A549 (cell line): ENCODE results near the gene DNPEP. TPM values are rescaled to one million over a fixed set of nuclear protein-coding genes. Genes with fewer than 3 reads are reported as not detected.
A peak's percentile ranks its signal among the peaks of the same experiment; 100 is the strongest.

Experiments used
- ATAC-seq, 2 experiments: fragments of 200-7000 bp in 1 of 2; fragments of >200 bp in 1 of 2; cut with Nextera tagmentation in 1 of 2; cut with Tn5 transposase in 1 of 2; 3 replicates each; pipeline versions ENCODE4 v1.8.0 to v1.9.1; 2018 to 2020; ENCODE audit warnings: mild to moderate bottlenecking in 1 of 2, moderate library complexity in 1 of 2
- CTCF ChIA-PET: fragments of 300-600 bp; sonication (Branson Sonifier 250); formaldehyde crosslinking; extraction: SDS; loops from one replicate; lab custom pipeline; 2021; ENCODE audit warnings: antibody characterized with exemption, inconsistent platforms; lab: Yijun Ruan, JAX
- POLR2A ChIA-PET: fragments of 350-600 bp; formaldehyde crosslinking; extraction: SDS; loops from one replicate; lab custom pipeline; 2021; ENCODE audit warnings: antibody characterized with exemption, inconsistent platforms; lab: Yijun Ruan, JAX
- DNase-seq, 2 experiments: peaks; one replicate each; pipeline versions ENCODE4 v3.0.0 to v3.0.0-alpha.2; 2011 to 2016; ENCODE audit warnings: low read depth in 1 of 2, low spot score in 1 of 2
- FAIRE-seq: peaks from 2 replicates; lab custom pipeline; 2011; peaks lifted over from hg19 to GRCh38; lab: Jason Lieb, UNC
- H3K27ac ChIP-seq, 2 experiments: fragments of >200 bp; sonication (Bioruptor Twin); formaldehyde crosslinking; 3 replicates each; pipeline ENCODE4 v1.5.1; 2016 to 2017
- H3K4me1 ChIP-seq: fragments of >200 bp; sonication (Bioruptor Twin); formaldehyde crosslinking; 3 replicates; pipeline ENCODE4 v1.6.1; 2016
- H3K4me2 ChIP-seq: fragments of >200 bp; sonication (Bioruptor Twin); formaldehyde crosslinking; 3 replicates; pipeline ENCODE4 v1.6.1; 2016
- H3K4me3 ChIP-seq: fragments of >200 bp; sonication (Bioruptor Twin); formaldehyde crosslinking; 3 replicates; pipeline ENCODE4 v1.5.1; 2016
- H3K9me3 ChIP-seq: fragments of >200 bp; sonication (Bioruptor Twin); formaldehyde crosslinking; 3 replicates; pipeline ENCODE4 v1.6.1; 2016
- EHMT2 ChIP-seq: fragments of 200-600 bp; sonication (generic); IDR thresholded peaks from 2 replicates; pipeline ENCODE4 v1.6.1; 2016; ENCODE audit warnings: antibody characterized with exemption, low read depth, mild to moderate bottlenecking, moderate library complexity
- GATA3 ChIP-seq: IDR thresholded peaks from 2 replicates; pipeline ENCODE4 v1.6.1; 2012; ENCODE audit warnings: borderline replicate concordance
- HEYL ChIP-seq: fragments of 250-450 bp; sonication (Bioruptor Pico); IDR thresholded peaks from 2 replicates; pipeline ENCODE4 v1.8.0; 2021; ENCODE audit warnings: mild to moderate bottlenecking, moderate library complexity
- HOXB13 ChIP-seq: fragments of 250-450 bp; sonication (Bioruptor Pico); IDR thresholded peaks from 2 replicates; pipeline ENCODE4 v1.5.0; 2020; ENCODE audit warnings: low read depth, mild to moderate bottlenecking, moderate library complexity
- JUN ChIP-seq, 2 experiments: fragments of >200 bp; sonication (Bioruptor Twin); formaldehyde crosslinking; IDR thresholded peaks; 2 replicates in 1 of 2; 3 replicates in 1 of 2; pipeline ENCODE4 v1.6.1; 2016 to 2017
- MAFK ChIP-seq: fragments of 450-650 bp; IDR thresholded peaks from 2 replicates; pipeline ENCODE4 v1.6.1; 2014; ENCODE audit not compliant: partially characterized antibody
- MAZ ChIP-seq: fragments of 150-350 bp; IDR thresholded peaks from 2 replicates; pipeline ENCODE4 v1.6.1; 2014; ENCODE audit warnings: antibody characterized with exemption, low read depth, low read length, borderline replicate concordance
- MYC ChIP-seq: IDR thresholded peaks from 2 replicates; pipeline ENCODE4 v1.6.1; 2012; ENCODE audit warnings: mild to moderate bottlenecking, inconsistent platforms, low read length, improper control_type of control experiment, borderline replicate concordance
- NFE2L2 ChIP-seq: fragments of 150-350 bp; conservative IDR thresholded peaks from 2 replicates; pipeline ENCODE4 v1.6.1; 2014; ENCODE audit warnings: low read length
- NR3C1 ChIP-seq: fragments of >200 bp; sonication (Bioruptor Twin); formaldehyde crosslinking; IDR thresholded peaks from 3 replicates; pipeline ENCODE4 v1.6.1; 2017
- PHF8 ChIP-seq: fragments of 200-600 bp; sonication (generic); IDR thresholded peaks from 2 replicates; pipeline ENCODE4 v1.6.1; 2016; ENCODE audit warnings: low read depth, mild to moderate bottlenecking, antibody characterized with exemption, moderate library complexity, borderline replicate concordance
- POLR2A ChIP-seq: IDR thresholded peaks from 2 replicates; pipeline ENCODE4 v1.6.1; 2012; ENCODE audit warnings: mild to moderate bottlenecking, low read length
- RAD21 ChIP-seq, 2 experiments: fragments of >200 bp in 1 of 2; sonication (Bioruptor Twin) in 1 of 2; formaldehyde crosslinking in 1 of 2; IDR thresholded peaks in 1 of 2; conservative IDR thresholded peaks in 1 of 2; 2 replicates in 1 of 2; 3 replicates in 1 of 2; pipeline ENCODE4 v1.6.1; 2012 to 2018; ENCODE audit warnings: inconsistent platforms in 1 of 2
- RCOR1 ChIP-seq: fragments of 150-350 bp; IDR thresholded peaks from 2 replicates; pipeline ENCODE4 v1.6.1; 2014; ENCODE audit warnings: antibody characterized with exemption, low read length, low read depth
- SMC3 ChIP-seq: fragments of >200 bp; sonication (Bioruptor Twin); formaldehyde crosslinking; IDR thresholded peaks from 3 replicates; pipeline ENCODE4 v1.6.1; 2018; ENCODE audit warnings: inconsistent platforms
- TFCP2L1 ChIP-seq: fragments of 250-450 bp; sonication (Bioruptor Pico); IDR thresholded peaks from 2 replicates; pipeline ENCODE4 v1.5.0; 2021; ENCODE audit warnings: mild to moderate bottlenecking
- WGBS: methylation state at CpG from one replicate; pipeline ENCODE4 v1.1.6; 2017; ENCODE audit errors: missing lambda C conversion rate; 5-methylcytosine and 5-hydroxymethylcytosine counted together
- polyA plus RNA-seq, 4 experiments: library from polyadenylated mRNA; depleted of rRNA in 3 of 4; stranded (reverse); fragments of >200 nt; fragmentation: RNase III in 1 of 4; extraction: RNeasy Plus Mini Kit Qiagen cat#74134 plus additional on column Dnase treatment in 1 of 4; gene quantifications; 2 replicates in 3 of 4; 3 replicates in 1 of 4; pipeline ENCODE4 v1.2.3, GENCODE V29; 2011 to 2017
- TF ChIP-seq, protein P1 (sequence below): fragments of 250-450 bp; sonication (Bioruptor Pico); IDR thresholded peaks from 2 replicates; pipeline ENCODE4 v1.5.0; 2020; ENCODE audit warnings: low read depth, mild to moderate bottlenecking, moderate library complexity
- TF ChIP-seq, protein P2 (sequence below): fragments of >200 bp; sonication (Bioruptor Twin); formaldehyde crosslinking; IDR thresholded peaks from 3 replicates; pipeline ENCODE4 v1.5.1; 2016
- TF ChIP-seq, protein P3 (sequence below): fragments of >200 bp; sonication (Bioruptor Twin); formaldehyde crosslinking; IDR thresholded peaks from 3 replicates; pipeline ENCODE4 v1.6.1; 2016
- TF ChIP-seq, protein P4 (sequence below): fragments of >200 bp; sonication (Bioruptor Twin); formaldehyde crosslinking; IDR thresholded peaks from 2 replicates; pipeline ENCODE4 v1.6.1; 2016
- TF ChIP-seq, protein P5 (sequence below): fragments of 150-350 bp; IDR thresholded peaks from 2 replicates; pipeline ENCODE4 v1.6.1; 2014; ENCODE audit warnings: low read depth, mild to moderate bottlenecking, low read length

DNPEP gene
- polyA plus RNA-seq, 2 of the 4 experiments (the other 2 are of a cell fraction): 29.0 to 40.9 TPM

DNA sequence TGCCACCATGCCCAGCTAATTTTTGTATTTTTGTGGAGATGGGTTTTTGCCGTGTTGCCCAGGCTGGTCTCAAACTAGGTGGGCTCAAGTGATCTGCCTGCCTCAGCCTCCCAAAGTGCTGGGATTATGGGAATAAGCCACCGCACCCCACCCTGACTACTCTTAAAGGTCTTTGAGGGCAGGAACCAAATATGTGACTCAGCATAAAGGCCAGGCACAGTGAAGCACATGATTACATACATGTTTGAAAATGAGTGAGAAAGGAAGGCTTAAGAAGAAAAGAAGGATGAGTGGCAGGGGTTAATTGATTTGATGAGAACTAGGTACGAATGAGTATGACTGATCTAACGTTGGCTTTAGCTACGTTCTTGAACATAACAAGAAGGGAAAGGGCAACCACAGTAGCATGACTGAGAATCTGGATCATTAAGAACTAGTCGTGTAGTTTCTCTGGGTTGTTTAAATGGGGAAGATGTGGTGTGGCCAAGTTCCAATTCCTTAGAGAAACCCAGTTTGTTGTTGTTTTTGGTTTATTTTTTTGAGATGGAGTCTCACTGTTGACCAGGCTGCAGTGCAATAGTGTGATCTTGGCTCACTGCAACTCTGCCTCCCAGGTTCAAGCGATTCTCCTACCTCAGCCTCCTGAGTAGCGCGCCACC, 61.9 kb downstream of the DNPEP start:
- POLR2A ChIA-PET: no interaction called here
- no peak overlapping the region for H3K4me2 ChIP-seq
- WGBS: 42% methylated on average over 9 of the region's 9 CpGs
- TF ChIP-seq PHF8 (no peak), MAFK (peak; percentile 73), NFE2L2 (peak; percentile 40; the same call in 1 of the 2 replicates)
- TF ChIP-seq, protein P1, sequence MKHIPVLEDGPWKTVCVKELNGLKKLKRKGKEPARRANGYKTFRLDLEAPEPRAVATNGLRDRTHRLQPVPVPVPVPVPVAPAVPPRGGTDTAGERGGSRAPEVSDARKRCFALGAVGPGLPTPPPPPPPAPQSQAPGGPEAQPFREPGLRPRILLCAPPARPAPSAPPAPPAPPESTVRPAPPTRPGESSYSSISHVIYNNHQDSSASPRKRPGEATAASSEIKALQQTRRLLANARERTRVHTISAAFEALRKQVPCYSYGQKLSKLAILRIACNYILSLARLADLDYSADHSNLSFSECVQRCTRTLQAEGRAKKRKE (CRISPR knock-in tag): no peak
- TF ChIP-seq, protein P2, sequence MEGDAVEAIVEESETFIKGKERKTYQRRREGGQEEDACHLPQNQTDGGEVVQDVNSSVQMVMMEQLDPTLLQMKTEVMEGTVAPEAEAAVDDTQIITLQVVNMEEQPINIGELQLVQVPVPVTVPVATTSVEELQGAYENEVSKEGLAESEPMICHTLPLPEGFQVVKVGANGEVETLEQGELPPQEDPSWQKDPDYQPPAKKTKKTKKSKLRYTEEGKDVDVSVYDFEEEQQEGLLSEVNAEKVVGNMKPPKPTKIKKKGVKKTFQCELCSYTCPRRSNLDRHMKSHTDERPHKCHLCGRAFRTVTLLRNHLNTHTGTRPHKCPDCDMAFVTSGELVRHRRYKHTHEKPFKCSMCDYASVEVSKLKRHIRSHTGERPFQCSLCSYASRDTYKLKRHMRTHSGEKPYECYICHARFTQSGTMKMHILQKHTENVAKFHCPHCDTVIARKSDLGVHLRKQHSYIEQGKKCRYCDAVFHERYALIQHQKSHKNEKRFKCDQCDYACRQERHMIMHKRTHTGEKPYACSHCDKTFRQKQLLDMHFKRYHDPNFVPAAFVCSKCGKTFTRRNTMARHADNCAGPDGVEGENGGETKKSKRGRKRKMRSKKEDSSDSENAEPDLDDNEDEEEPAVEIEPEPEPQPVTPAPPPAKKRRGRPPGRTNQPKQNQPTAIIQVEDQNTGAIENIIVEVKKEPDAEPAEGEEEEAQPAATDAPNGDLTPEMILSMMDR: no peak
- TF ChIP-seq, all 56 proteins: peak for 2
- Histone ChIP-seq H3K4me1 (no peaks in the 10 kb centered on the region), H3K9me3 (no peaks in the 10 kb centered on the region), H3K4me3 (no peak overlapping the region), H3K27ac (no peak overlapping the region)
- no peak for FAIRE-seq
- no peak for ATAC-seq
- no peak for DNase-seq
- CTCF ChIA-PET: interaction anchor here (1.6 to 2.6 kb wide), 2 partner anchors 27 to 36 kb away, joined by 4 to 11 read pairs; no protein-coding TSS in a partner anchor

DNA sequence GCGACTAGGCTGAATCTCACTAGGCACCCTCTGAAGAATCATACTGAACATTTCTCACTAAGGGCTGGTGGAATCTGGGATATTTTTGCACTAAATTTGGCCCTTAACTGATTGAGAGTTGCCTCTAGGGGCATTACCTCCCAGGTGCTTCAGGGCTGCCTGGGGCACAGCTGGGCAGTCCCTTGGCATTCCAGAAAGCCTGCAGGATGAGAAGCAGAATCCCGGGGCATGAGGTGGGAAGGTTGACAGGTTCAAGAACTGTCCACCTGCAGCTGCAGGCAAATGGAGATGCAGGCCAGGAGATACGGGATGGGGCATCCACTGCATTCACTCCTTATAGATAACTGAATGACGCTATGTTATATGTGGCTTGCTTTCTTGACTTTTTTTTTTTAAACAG, 62.6 kb downstream of the DNPEP start:
- H3K27ac ChIP-seq: no peak overlapping the region
- FAIRE-seq: no peak
- 44% methylated on average over 4 of the region's 4 CpGs for WGBS
- H3K4me2 ChIP-seq: no peak overlapping the region
- DNase-seq: no peak
- TF ChIP-seq, protein P3, sequence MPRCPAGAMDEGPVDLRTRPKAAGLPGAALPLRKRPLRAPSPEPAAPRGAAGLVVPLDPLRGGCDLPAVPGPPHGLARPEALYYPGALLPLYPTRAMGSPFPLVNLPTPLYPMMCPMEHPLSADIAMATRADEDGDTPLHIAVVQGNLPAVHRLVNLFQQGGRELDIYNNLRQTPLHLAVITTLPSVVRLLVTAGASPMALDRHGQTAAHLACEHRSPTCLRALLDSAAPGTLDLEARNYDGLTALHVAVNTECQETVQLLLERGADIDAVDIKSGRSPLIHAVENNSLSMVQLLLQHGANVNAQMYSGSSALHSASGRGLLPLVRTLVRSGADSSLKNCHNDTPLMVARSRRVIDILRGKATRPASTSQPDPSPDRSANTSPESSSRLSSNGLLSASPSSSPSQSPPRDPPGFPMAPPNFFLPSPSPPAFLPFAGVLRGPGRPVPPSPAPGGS: no peak
- no peak for TF ChIP-seq HOXB13 (CRISPR knock-in tag)
- TF ChIP-seq GATA3: no peak
- TF ChIP-seq MYC: no peak
- TF ChIP-seq, protein P4, sequence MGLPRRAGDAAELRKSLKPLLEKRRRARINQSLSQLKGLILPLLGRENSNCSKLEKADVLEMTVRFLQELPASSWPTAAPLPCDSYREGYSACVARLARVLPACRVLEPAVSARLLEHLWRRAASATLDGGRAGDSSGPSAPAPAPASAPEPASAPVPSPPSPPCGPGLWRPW: no peak
- TF ChIP-seq RCOR1: no peak
- TF ChIP-seq MAFK: no peak
- no peak for TF ChIP-seq MAZ
- no peak for TF ChIP-seq RAD21 (conservative IDR thresholded peaks at IDR 0.05 in 1 of 2, IDR thresholded peaks at IDR 0.05 in 1 of 2)
- TF ChIP-seq NR3C1: no peak
- no peak for TF ChIP-seq JUN (IDR thresholded peaks at IDR 0.05)
- no peak for TF ChIP-seq HEYL (CRISPR knock-in tag)
- TF ChIP-seq SMC3: no peak
- TF ChIP-seq POLR2A: no peak
- TF ChIP-seq, protein P5, sequence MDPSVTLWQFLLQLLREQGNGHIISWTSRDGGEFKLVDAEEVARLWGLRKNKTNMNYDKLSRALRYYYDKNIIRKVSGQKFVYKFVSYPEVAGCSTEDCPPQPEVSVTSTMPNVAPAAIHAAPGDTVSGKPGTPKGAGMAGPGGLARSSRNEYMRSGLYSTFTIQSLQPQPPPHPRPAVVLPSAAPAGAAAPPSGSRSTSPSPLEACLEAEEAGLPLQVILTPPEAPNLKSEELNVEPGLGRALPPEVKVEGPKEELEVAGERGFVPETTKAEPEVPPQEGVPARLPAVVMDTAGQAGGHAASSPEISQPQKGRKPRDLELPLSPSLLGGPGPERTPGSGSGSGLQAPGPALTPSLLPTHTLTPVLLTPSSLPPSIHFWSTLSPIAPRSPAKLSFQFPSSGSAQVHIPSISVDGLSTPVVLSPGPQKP: no peak
- no peak for TF ChIP-seq EHMT2
- no peak for TF ChIP-seq TFCP2L1 (CRISPR knock-in tag)
- ATAC-seq: no peak
- CTCF ChIA-PET: interaction anchor here (1.2 kb wide), 1 partner anchor 30 kb away, joined by 4 read pairs; no protein-coding TSS in a partner anchor
- no peaks in the 10 kb centered on the region for H3K9me3 ChIP-seq
- H3K4me3 ChIP-seq: no peak overlapping the region
- no peaks in the 10 kb centered on the region for H3K4me1 ChIP-seq
- POLR2A ChIA-PET: no interaction called here
